Stimulated activated CD4-positive, alpha-beta T cell treated with anti-CD3 and anti-CD28 coated beads, Interleukin-4, amount 100 ng/mL, for 1 hour (primary cell): Measurements from ENCODE around the gene DGKI.

Source experiments
- DNase-seq: peaks from one replicate; pipeline ENCODE4 v3.0.0-alpha.2; 2020

The DGKI gene

GRCh38 chr7:137774793-137775201 lies 72.0 kb downstream of the DGKI start:
- no peak for DNase-seq

- no peak for DNase-seq
These were observed 74.0 kb downstream of the DGKI start for GRCh38 chr7:137772748-137773147.

- DNase-seq = no peak
These were observed 74.5 kb downstream of the DGKI start for GRCh38 chr7:137772316-137772715.

- DNase-seq = no peak
These were observed 75.1 kb downstream of the DGKI start for GRCh38 chr7:137771679-137772078.

- DNase-seq = no peak
These were observed 75.5 kb downstream of the DGKI start for GRCh38 chr7:137771273-137771672.

GRCh38 chr7:137768366-137768765 lies 78.4 kb downstream of the DGKI start:
- no peak for DNase-seq

GRCh38 chr7:137762334-137762733 lies 84.4 kb downstream of the DGKI start:
- DNase-seq = no peak

- no peak for DNase-seq
These were observed 86.7 kb downstream of the DGKI start for GRCh38 chr7:137760111-137760510.

GRCh38 chr7:137757146-137757925 lies 89.4 kb downstream of the DGKI start:
- DNase-seq = no peak

- no peak for DNase-seq
These were observed 90.7 kb downstream of the DGKI start for GRCh38 chr7:137755846-137756651.

GRCh38 chr7:137755427-137755826 lies 91.3 kb downstream of the DGKI start:
- no peak for DNase-seq

- DNase-seq = no peak
These were observed 92.6 kb downstream of the DGKI start for GRCh38 chr7:137753948-137754851.

- DNase-seq = no peak
These were observed 93.2 kb downstream of the DGKI start for GRCh38 chr7:137753575-137753947.

GRCh38 chr7:137753067-137753466 lies 93.7 kb downstream of the DGKI start:
- no peak for DNase-seq

- no peak for DNase-seq
These were observed 95.3 kb downstream of the DGKI start for GRCh38 chr7:137751361-137752009.

GRCh38 chr7:137747359-137748031 lies 99.3 kb downstream of the DGKI start:
- DNase-seq = no peak

- DNase-seq = no peak
These were observed 103.8 kb downstream of the DGKI start for GRCh38 chr7:137743021-137743420.

- no peak for DNase-seq
These were observed 104.7 kb downstream of the DGKI start for GRCh38 chr7:137742051-137742450.

GRCh38 chr7:137741443-137741842 lies 105.3 kb downstream of the DGKI start:
- DNase-seq = no peak

- no peak for DNase-seq
These were observed 112.6 kb downstream of the DGKI start for GRCh38 chr7:137734221-137734620.

- no peak for DNase-seq
These were observed 114.6 kb downstream of the DGKI start for GRCh38 chr7:137732168-137732567.

- DNase-seq = no peak
These were observed 115.3 kb downstream of the DGKI start for GRCh38 chr7:137731436-137731835.
